Measurements from ENCODE around the gene S100A3. TPM values are rescaled to one million over a fixed set of nuclear protein-coding genes. Genes with fewer than 3 reads are reported as not detected.

The S100A3 gene
- total RNA-seq, 1 experiment from 2014 or later: 0.33 TPM

- TF ChIP-seq AR (CRISPR knock-in tag; IDR thresholded peaks at IDR 0.05): no peak
- no peak for TF ChIP-seq ZNF416 (CRISPR knock-in tag; IDR thresholded peaks at IDR 0.05)
- no peak for TF ChIP-seq NR3C1 (CRISPR knock-in tag; conservative IDR thresholded peaks at IDR 0.05; ENCODE audit: low read depth)
- no peak for TF ChIP-seq JUN (CRISPR knock-in tag; IDR thresholded peaks at IDR 0.05)
- no peak for TF ChIP-seq SMAD4 (CRISPR knock-in tag; IDR thresholded peaks at IDR 0.05)
- no peak for TF ChIP-seq ZBTB21 (CRISPR knock-in tag; IDR thresholded peaks at IDR 0.05; ENCODE audit: borderline replicate concordance)
- no peak for TF ChIP-seq ERG (CRISPR knock-in tag; IDR thresholded peaks at IDR 0.05)
- TF ChIP-seq FOXK1 (CRISPR knock-in tag; IDR thresholded peaks at IDR 0.05): no peak; the same call in 1 of the 2 replicates
- TF ChIP-seq ETV6 (CRISPR knock-in tag; IDR thresholded peaks at IDR 0.05): 0 out of 2 replicates have a peak, but pooled peaks have one; percentile 29
- TF ChIP-seq TP53 (CRISPR knock-in tag; IDR thresholded peaks at IDR 0.05): no peak
- no peak for TF ChIP-seq FOXP1 (CRISPR knock-in tag; IDR thresholded peaks at IDR 0.05; ENCODE audit: borderline replicate concordance)
- TF ChIP-seq TCF7 (CRISPR knock-in tag; IDR thresholded peaks at IDR 0.05; ENCODE audit: low read depth): no peak
- TF ChIP-seq ZNF512 (CRISPR knock-in tag; IDR thresholded peaks at IDR 0.05; ENCODE audit: borderline replicate concordance): no peak
- no peak for TF ChIP-seq ZNF232 (CRISPR knock-in tag; IDR thresholded peaks at IDR 0.05)
- TF ChIP-seq HMGXB4 (CRISPR knock-in tag; IDR thresholded peaks at IDR 0.05): no peak
- no peak for TF ChIP-seq MXD4 (CRISPR knock-in tag; IDR thresholded peaks at IDR 0.05; ENCODE audit: borderline replicate concordance)
- TF ChIP-seq ZNF671 (CRISPR knock-in tag; IDR thresholded peaks at IDR 0.05): no peak
- TF ChIP-seq IRF1 (CRISPR knock-in tag; IDR thresholded peaks at IDR 0.05): 0 out of 2 replicates have a peak, but pooled peaks have one; percentile 9
Observed at GRCh38 chr1:153545067-153546055, 3.7 kb downstream of the S100A3 start, which contains the start of gene S100A4 (continued).
